PFSK-1 (cell line): Measurements from ENCODE around the gene SYNGR1.

Source experiments
- FOXP2 ChIP-seq: optimal IDR thresholded peaks from 2 replicates; pipeline ENCODE3; 2011; ENCODE audit warnings: borderline replicate concordance, control low read depth, inconsistent platforms; ENCODE audit not compliant: insufficient read depth; ENCODE audit errors: extremely low read length, extremely low read depth
- POLR2AphosphoS5 ChIP-seq: IDR thresholded peaks from 2 replicates; pipeline ENCODE4 v1.6.1; 2012; ENCODE audit warnings: low read depth, mild to moderate bottlenecking, control low read depth, low read length, moderate library complexity
- REST ChIP-seq, 2 experiments: IDR thresholded peaks; 2 replicates each; pipeline versions ENCODE4 v1.6.1 to v1.8.0; 2011 to 2012; ENCODE audit warnings: low read depth in 2 of 2, low read length in 2 of 2, control low read depth in 1 of 2, inconsistent platforms in 1 of 2, mild to moderate bottlenecking in 1 of 2, moderate library complexity in 1 of 2; ENCODE audit not compliant: insufficient read depth in 1 of 2
- SIN3A ChIP-seq: IDR thresholded peaks from 2 replicates; pipeline ENCODE4 v1.6.1; 2012; ENCODE audit warnings: mild to moderate bottlenecking, low read length, moderate library complexity, borderline replicate concordance; ENCODE audit not compliant: insufficient read depth
- TAF1 ChIP-seq: IDR thresholded peaks from 2 replicates; pipeline ENCODE4 v1.6.1; 2012; ENCODE audit warnings: low read length, control low read depth, borderline replicate concordance; ENCODE audit not compliant: insufficient read depth

Gene SYNGR1

DNA sequence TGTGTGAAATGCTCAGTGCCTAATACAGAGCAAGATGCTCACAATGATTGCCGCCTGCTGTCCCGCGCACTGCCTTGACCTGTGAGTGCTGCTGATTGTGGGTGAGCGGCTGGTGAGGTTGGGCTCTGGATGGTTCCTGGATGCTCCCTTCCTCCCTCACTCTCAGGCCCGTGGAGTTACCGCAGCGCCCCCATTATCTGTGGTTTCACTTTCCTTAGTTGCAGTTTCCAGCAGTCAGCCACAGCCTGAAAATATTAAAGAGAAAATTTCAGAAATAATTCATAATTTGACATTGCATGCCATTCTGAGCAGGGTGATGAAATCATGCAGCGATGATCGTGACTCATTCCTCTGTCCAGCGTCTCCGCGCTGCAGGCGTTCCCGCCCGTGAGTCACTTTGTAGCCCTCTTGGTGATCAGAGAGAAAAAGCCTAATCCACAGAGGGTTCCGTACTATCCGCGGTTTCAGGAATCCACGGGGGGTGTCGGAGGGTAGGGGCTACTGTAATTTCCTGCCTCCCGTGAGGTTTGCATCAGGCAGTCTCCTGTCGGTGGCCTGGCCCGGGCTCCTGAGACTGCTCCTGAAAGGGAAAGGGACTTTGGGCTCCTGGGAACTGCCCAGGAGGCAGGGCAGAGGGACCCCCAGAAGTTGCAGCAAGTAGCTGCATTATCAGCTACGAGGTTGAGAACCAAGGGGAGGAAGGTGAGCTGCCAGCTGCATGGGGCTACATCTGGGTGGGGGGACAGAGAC, 41.0 kb upstream of the SYNGR1 start:
- TF ChIP-seq TAF1, result no peak
- TF ChIP-seq POLR2AphosphoS5, result no peak
- TF ChIP-seq REST (IDR thresholded peaks at IDR 0.05; ENCODE audit: insufficient read depth in 1 of 2, low read depth in 2 of 2, low read length in 2 of 2), result peak; percentile 69 to 76; a peak in 3 of 4 replicates
- no peak for TF ChIP-seq SIN3A
- TF ChIP-seq FOXP2, result no peak

- TF ChIP-seq TAF1 (no peak), REST (IDR thresholded peaks at IDR 0.05; ENCODE audit: insufficient read depth in 1 of 2, low read depth in 2 of 2, low read length in 2 of 2) (no peak), SIN3A (no peak), FOXP2 (no peak), POLR2AphosphoS5 (no peak)
Observed at GRCh38 chr22:39309364-39309861, 40.4 kb upstream of the SYNGR1 start.

DNA sequence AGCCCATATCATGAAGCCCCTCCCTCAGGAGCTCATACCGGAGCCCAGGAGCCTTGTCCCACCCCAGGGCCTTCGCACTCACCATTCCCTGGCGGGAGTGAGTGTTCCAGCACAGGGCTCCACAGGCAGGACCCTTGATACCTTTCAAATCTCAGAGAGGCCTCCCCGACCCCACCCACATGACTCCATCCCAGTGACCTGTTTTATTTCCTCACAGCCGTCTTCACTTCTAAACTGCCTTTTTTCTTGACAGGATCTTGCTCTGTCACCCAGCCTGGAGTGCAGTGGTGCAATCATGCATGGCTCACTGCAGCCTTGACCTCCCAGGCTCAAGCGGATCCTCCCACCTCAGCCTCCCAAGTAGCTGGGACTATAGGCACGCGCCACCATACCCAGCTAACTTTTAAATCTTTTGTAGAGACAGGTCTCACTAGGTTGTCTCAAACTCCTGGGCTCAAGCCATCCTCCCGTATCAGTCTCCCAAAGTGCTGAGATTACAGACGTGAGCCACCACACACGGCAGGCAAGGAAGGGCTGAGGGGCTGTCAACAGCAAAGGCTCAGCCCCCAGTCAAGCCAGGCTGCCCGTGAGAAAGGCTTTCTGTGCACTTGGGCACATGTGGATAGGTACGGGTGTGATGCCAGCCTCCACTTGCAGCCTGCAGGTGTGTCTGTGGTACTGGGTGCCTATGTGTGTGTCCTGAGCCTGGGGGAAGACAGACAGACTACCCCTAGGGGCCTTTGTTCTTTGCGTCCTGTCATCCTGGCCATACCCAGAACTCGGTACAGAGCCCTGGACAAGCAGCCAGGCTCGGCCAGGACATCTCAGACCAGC, 39.7 kb upstream of the SYNGR1 start:
- TF ChIP-seq POLR2AphosphoS5, result no peak
- TF ChIP-seq TAF1, result no peak
- no peak for TF ChIP-seq REST (IDR thresholded peaks at IDR 0.05; ENCODE audit: insufficient read depth in 1 of 2, low read depth in 2 of 2, low read length in 2 of 2)
- no peak for TF ChIP-seq FOXP2
- no peak for TF ChIP-seq SIN3A

DNA sequence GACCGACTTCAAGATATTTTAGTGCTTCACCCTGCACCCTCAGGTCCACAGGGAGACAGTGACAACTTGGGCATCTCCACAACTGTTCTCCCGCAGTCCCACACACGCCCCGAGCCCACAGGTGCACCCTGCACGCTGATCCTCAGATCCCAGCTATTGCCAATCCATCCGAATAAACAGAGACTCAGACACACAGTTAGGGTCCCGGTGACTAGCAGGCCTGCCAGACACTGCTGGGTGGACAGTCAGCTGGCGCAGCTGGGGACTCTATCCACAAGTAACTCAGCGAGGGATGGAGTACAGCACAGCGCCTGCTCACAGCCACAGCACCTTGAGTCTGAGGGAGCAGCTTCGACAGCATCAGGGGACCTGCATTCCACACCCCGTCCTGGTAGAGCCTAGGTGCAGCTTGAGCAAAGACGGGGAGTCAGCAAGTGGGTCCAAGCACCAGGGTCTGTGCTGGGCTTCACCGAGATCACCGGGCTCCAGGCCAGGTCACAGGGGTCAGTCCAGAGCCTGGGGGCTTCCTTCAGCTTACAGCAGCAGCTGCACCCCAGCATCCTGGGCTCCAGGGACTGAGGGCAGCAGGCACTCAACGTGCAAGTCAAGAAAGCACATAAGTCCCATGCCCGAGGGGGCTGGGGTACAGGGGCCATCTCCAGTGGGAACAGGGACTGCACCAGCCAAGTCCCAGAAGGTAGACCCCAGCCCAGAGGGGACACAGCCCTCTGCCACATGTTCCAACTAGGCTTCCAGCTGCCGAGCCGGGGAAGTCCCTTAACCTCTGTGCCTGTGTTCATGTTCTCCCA, 38.0 kb upstream of the SYNGR1 start:
- TF ChIP-seq POLR2AphosphoS5 (peak; percentile 52; the same call in 1 of the 2 replicates), REST (IDR thresholded peaks at IDR 0.05; ENCODE audit: insufficient read depth in 1 of 2, low read depth in 2 of 2, low read length in 2 of 2) (no peak)
